GM18520 (cell line): ENCODE data around the gene PRR3.

Experiments
- ATAC-seq: cut with Tn5 transposase; IDR thresholded peaks from one replicate; pipeline ENCODE4 v1.9.1; 2021; ENCODE audit not compliant: unreplicated experiment

The PRR3 gene

GRCh38 chr6:30533460-30534294 is 23.4 kb upstream of the PRR3 start:
- no peak for ATAC-seq

- no peak for ATAC-seq
Observed at GRCh38 chr6:30537931-30538330, 19.2 kb upstream of the PRR3 start.

- ATAC-seq = no peak
Observed at GRCh38 chr6:30541515-30542403, 15.3 kb upstream of the PRR3 start.

DNA sequence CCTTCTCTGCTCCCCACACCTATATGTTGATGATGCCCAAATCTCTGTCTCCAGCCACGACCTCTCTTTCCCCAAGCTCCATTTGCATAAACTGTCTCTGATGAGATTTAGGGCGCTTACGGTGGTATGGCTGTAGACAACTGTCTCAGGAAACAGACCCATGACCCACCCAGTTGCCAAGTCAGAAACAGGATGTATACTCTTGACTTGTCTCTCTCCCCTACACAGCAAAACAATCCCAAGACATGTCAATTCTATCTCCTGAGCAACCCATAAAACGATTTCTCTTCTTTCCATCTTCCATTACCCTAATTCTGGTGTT is 14.7 kb upstream of the PRR3 start:
- ATAC-seq = no peak

DNA sequence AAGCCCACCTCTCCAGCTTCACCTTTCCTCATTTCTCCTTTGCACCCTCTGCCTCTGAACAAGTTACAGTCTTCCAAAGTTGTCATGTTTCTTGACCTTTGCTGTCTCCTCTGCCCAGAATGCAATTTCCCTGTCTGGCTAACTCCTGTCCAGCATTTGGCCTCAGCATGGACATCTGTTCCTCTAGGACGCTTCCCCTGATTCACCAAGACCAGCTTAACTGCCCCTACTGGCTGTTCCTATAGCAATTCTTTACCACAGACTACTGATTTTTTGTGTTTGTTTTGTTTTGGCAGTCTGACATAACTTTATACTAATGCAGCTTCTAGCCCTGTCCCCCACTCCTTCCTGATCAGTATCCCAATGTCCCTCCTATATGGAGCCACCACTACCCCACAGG is 14.2 kb upstream of the PRR3 start:
- ATAC-seq = no peak

GRCh38 chr6:30543821-30544220 is 13.3 kb upstream of the PRR3 start:
- no peak for ATAC-seq

GRCh38 chr6:30544666-30545272 is 12.3 kb upstream of the PRR3 start:
- ATAC-seq = no peak

GRCh38 chr6:30547454-30547853 is 9.6 kb upstream of the PRR3 start:
- no peak for ATAC-seq

- no peak for ATAC-seq
Observed at GRCh38 chr6:30548375-30548774, 8.7 kb upstream of the PRR3 start.

DNA sequence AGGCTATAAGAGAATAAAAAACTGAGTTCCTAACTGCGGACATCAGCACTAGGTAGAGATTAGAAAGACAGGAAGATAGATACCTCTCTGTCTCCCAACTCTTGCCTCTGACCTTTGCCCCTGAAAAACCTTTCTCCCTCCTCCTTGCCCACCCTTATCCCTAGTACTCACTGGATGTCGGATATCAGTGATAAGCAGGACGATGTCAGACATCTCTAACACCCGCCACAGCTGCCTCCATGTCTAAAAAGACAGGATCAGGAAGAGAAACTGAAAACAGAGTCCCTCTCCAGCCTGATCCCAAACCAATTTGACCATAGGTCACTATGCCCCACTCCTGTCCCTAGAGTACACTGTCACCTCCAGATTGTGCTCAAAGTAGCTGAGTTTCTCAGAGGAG is 2.7 kb upstream of the PRR3 start:
- ATAC-seq = no peak

DNA sequence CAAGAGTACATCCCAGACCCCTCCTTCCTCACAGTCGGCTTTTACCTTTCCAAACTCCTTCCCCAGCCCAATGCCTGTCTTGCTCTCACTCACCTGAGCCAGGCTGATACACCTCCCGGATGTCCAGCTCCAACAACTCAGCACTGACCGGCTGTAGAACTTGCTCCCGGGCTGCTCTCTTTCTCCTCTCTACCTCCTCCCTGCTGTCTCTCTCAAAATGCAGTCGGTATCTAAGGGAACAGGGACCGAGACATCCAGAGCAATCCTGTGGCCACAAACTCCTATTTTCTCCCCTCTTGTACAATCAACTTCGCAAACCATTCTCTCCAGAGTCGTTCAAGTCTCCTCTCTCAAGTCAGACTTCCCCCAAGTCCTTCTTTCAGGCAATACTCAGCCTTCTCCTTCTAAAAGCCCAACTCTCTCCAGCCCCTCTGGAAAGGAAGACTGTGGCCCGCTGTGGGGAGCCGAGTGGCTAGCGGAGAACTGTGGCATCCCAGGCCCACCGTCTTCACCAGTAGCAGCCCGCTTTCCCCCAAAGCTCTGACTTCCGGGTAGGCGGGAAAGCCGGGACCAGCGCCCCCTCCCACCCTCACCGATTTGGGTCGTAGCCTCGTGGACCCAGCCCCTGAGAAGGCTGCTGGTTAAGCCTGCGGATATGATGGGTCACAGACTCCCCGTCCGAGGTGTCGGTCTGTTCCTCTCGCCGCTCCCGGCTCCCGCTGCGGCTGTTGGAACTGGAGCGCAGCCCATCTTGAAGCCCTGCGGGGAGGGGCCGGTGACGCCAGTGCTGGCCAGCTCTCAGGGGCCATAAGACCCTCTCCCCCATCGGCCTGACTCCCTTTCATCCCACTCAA is 1.9 kb upstream of the PRR3 start:
- ATAC-seq = no peak

- ATAC-seq = no peak
Observed at GRCh38 chr6:30555816-30556065, 1.4 kb upstream of the PRR3 start.

- peak; percentile 56 for ATAC-seq
Observed at GRCh38 chr6:30556066-30556905, 809 bp upstream of the PRR3 start, which contains the start of gene GNL1. GNL1 (minus strand) TSS chr6:30556489; CDS start chr6:30556203, 286 bp downstream.

- ATAC-seq = no peak
Observed at GRCh38 chr6:30557683-30557981, 537 bp downstream of the PRR3 start.

GRCh38 chr6:30560930-30561329 is 3.8 kb downstream of the PRR3 start:
- no peak for ATAC-seq

DNA sequence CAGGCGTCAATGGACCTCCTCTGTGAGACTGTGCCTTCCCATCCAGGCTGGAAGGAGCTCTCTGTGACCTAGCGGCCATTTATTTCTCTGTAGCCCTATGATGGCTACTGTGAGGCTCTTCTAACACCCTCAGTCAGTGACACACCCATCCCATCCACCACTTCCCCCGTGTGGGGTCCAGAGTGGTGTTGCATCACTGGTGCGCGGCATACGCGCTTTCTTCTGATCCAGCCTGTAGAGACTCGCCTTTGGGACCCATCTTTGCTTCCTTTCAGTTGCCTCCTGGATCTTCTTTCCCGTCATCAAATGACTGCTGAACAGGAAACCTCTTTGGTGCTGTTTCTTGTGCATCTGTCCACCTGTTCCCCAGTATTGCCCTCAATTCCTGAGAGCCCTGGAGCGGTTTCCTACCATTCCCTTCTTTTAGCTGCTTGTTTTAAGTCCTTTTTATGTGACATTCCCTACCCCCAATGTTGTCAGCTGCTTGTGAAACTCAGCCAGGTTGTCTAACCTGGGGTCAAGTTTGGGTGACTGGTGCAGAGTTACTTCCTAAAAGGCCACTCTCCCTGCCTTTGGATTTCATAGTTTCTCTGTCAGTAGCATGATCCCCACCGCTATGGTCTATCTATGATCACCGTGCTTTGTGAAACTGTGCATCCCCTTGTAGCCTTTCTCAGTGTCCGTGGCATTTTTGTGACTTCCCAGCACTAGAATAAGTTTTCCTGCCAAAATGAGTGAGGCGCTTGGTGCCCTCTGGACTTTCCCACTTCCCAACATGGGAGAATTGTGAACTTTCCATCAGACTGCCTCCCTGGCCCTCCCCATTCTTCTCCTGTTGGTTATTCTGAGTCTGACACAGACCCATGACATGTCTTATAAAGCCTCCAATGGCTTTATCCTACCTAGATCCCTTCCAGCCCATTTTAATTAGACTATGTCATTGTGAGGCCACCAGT is 5.7 kb downstream of the PRR3 start:
- ATAC-seq = no peak

- ATAC-seq = no peak
Observed at GRCh38 chr6:30564114-30564513, 7.0 kb downstream of the PRR3 start.

- ATAC-seq = no peak
Observed at GRCh38 chr6:30565772-30566171, 8.7 kb downstream of the PRR3 start.

DNA sequence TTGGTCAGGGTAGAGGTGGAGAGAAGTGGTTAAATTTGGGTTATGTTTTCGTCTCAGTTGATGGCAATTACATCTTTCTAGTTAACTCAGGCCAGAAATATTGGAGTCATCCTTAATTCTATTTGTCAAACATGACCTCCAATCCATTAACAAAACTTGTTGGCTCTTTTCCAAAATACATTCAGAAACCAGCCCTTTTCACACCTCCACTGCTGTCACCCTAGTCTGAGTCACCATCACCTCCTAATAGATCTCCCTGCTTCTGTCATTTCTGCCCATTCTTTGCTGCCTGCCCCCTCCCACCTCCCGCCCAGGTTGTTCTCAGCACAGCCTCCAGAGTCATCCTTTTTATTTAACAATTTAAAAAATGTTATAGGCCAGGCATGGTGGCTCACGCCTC is 11.2 kb downstream of the PRR3 start:
- ATAC-seq = no peak
